KMS-11 (cell line): ENCODE data around the gene CACNG4.

Source experiments
- H2AFZ ChIP-seq: fragments of 200-600 bp; sonication (generic); 2 replicates; pipeline ENCODE4 v1.6.1; 2016; ENCODE audit warnings: antibody characterized with exemption, mixed run types, low read depth
- H3K27ac ChIP-seq: fragments of 200-600 bp; sonication (generic); 2 replicates; pipeline ENCODE4 v1.6.1; 2016; ENCODE audit warnings: mild to moderate bottlenecking, mixed run types
- H3K27me3 ChIP-seq: fragments of 200-600 bp; sonication (generic); 2 replicates; pipeline ENCODE4 v1.6.1; 2017; ENCODE audit warnings: mild to moderate bottlenecking, low read depth, mixed run types, moderate library complexity; ENCODE audit not compliant: insufficient read depth
- H3K36me3 ChIP-seq: fragments of 200-600 bp; sonication (generic); 2 replicates; pipeline ENCODE4 v1.6.1; 2017; ENCODE audit warnings: mild to moderate bottlenecking, mixed run types; ENCODE audit not compliant: insufficient read depth
- H3K4me1 ChIP-seq: fragments of 200-600 bp; sonication (generic); 2 replicates; pipeline ENCODE4 v1.6.1; 2016; ENCODE audit warnings: mild to moderate bottlenecking, low read depth, mixed run types; ENCODE audit not compliant: poor library complexity, severe bottlenecking
- H3K4me2 ChIP-seq: fragments of 200-600 bp; sonication (generic); 2 replicates; pipeline ENCODE4 v1.7.0; 2016; ENCODE audit warnings: mild to moderate bottlenecking, mixed run types
- H3K4me3 ChIP-seq: fragments of 200-600 bp; sonication (generic); IDR thresholded peaks from 2 replicates; pipeline ENCODE4 v1.6.1; 2017; ENCODE audit warnings: low read depth, low read length, mixed read lengths; ENCODE audit not compliant: insufficient read depth
- H3K79me2 ChIP-seq: fragments of 200-600 bp; sonication (generic); 2 replicates; pipeline ENCODE4 v1.6.1; 2016; ENCODE audit warnings: low read depth, mixed run types; ENCODE audit not compliant: insufficient read depth
- H3K9ac ChIP-seq: fragments of 200-600 bp; sonication (generic); 2 replicates; pipeline ENCODE4 v1.6.1; 2016; ENCODE audit warnings: mild to moderate bottlenecking, mixed run types
- H4K20me1 ChIP-seq: fragments of 200-600 bp; sonication (generic); 2 replicates; pipeline ENCODE4 v1.6.1; 2016; ENCODE audit warnings: mild to moderate bottlenecking, mixed run types; ENCODE audit not compliant: insufficient read depth
- CTCF ChIP-seq: fragments of 200-600 bp; sonication (generic); conservative IDR thresholded peaks from 2 replicates; pipeline ENCODE4 v1.6.1; 2017; ENCODE audit warnings: low read depth, mild to moderate bottlenecking, antibody characterized with exemption, low read length, moderate library complexity, mixed read lengths

CACNG4 gene

GRCh38 chr17:67079491-67079890, 115.0 kb downstream of the CACNG4 start:
- Histone ChIP-seq H3K79me2 (no peaks in the 10 kb centered on the region), H3K9ac (no peak overlapping the region), H3K4me2 (no peak overlapping the region), H3K4me1 (peaks cover 41% of the 10 kb centered on the region), H3K36me3 (peaks cover 7% of the 10 kb centered on the region; the same call in 1 of the 2 replicates), H3K4me3 (no peak overlapping the region), H3K27me3 (no peaks in the 10 kb centered on the region), H3K27ac (no peak overlapping the region), H2AFZ (no peak overlapping the region), H4K20me1 (peaks cover 7% of the 10 kb centered on the region; the same call in 1 of the 2 replicates)
- TF ChIP-seq CTCF, result no peak

GRCh38 chr17:67080804-67081203, 116.3 kb downstream of the CACNG4 start:
- Histone ChIP-seq H3K79me2 (no peaks in the 10 kb centered on the region; the same call in 1 of the 2 replicates), H3K4me3 (no peak overlapping the region), H3K9ac (no peak overlapping the region), H3K4me1 (peaks cover 45% of the 10 kb centered on the region), H3K27ac (no peak overlapping the region), H3K27me3 (no peaks in the 10 kb centered on the region), H3K36me3 (peaks cover 7% of the 10 kb centered on the region; the same call in 1 of the 2 replicates), H2AFZ (no peak overlapping the region), H4K20me1 (peaks cover 7% of the 10 kb centered on the region; the same call in 1 of the 2 replicates), H3K4me2 (peak overlapping the region; percentile 3; the same call in 1 of the 2 replicates)
- TF ChIP-seq CTCF, result no peak

GRCh38 chr17:67082107-67082506, 117.6 kb downstream of the CACNG4 start:
- Histone ChIP-seq H3K27ac (peak overlapping the region; percentile 46), H4K20me1 (peaks cover 7% of the 10 kb centered on the region; the same call in 1 of the 2 replicates), H3K4me3 (no peak overlapping the region), H3K4me2 (peak overlapping the region; percentile 67), H3K36me3 (peaks cover 6% of the 10 kb centered on the region; the same call in 1 of the 2 replicates), H3K79me2 (no peaks in the 10 kb centered on the region; the same call in 1 of the 2 replicates), H3K9ac (no peak overlapping the region), H3K27me3 (no peaks in the 10 kb centered on the region), H3K4me1 (peaks cover 45% of the 10 kb centered on the region), H2AFZ (no peak overlapping the region)
- no peak; the same call in 1 of the 2 replicates for TF ChIP-seq CTCF
